NCI-H1105 treated with DMSO at 0.1 percent for 48 hours (cell line): Measurements from ENCODE around the gene UBE3B.
A peak's percentile ranks its signal among the peaks of the same experiment; 100 is the strongest.
"Not testable (repeated sequence)": the region's sequence is repeated elsewhere in the genome, so short reads cannot be mapped to it uniquely, and the experiment has no call there.

Source experiments
- DNase-seq: peaks from one replicate; lab custom pipeline; 2025; lab: John Stamatoyannopoulos, UW

The UBE3B gene, protein sequence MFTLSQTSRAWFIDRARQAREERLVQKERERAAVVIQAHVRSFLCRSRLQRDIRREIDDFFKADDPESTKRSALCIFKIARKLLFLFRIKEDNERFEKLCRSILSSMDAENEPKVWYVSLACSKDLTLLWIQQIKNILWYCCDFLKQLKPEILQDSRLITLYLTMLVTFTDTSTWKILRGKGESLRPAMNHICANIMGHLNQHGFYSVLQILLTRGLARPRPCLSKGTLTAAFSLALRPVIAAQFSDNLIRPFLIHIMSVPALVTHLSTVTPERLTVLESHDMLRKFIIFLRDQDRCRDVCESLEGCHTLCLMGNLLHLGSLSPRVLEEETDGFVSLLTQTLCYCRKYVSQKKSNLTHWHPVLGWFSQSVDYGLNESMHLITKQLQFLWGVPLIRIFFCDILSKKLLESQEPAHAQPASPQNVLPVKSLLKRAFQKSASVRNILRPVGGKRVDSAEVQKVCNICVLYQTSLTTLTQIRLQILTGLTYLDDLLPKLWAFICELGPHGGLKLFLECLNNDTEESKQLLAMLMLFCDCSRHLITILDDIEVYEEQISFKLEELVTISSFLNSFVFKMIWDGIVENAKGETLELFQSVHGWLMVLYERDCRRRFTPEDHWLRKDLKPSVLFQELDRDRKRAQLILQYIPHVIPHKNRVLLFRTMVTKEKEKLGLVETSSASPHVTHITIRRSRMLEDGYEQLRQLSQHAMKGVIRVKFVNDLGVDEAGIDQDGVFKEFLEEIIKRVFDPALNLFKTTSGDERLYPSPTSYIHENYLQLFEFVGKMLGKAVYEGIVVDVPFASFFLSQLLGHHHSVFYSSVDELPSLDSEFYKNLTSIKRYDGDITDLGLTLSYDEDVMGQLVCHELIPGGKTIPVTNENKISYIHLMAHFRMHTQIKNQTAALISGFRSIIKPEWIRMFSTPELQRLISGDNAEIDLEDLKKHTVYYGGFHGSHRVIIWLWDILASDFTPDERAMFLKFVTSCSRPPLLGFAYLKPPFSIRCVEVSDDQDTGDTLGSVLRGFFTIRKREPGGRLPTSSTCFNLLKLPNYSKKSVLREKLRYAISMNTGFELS

GRCh38 chr12:109477185-109477962 lies at the start of gene UBE3B, which contains the start of gene KCTD10:
TSS of gene UBE3B (plus strand) at chr12:109477634. CDS start at chr12:109483552, 5,918 bp downstream.
TSS of gene KCTD10 (minus strand) at chr12:109477300. CDS start at chr12:109477262, 38 bp downstream.
- peak; percentile 78 for DNase-seq

DNA sequence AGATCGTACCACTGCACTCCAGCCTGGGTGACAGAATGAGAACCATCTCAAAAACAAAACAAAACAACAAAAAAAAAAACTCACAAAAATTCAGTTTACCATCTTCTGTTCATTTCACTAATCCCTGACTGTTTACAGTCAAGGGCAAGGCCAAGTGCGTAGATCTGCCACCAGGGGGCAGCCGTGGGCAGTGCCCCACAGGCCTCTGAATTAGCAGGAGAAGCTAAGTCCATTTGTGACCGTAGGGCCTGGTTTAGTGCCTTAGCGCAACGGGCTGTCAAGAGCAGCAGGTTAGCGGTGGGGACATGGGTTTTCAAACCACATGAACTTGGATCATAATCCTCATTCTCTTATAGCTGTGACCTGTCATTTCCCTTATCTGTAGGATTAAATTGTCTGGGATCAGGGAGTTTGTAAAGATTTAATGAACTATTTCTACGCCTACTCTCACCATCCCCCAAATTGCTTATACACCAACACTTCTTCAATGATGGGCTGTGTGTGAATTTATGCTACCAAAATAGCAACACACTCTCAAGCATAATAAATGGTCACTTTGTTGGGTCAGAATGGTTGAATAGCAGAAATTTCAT lies 49.3 kb upstream of the UBE3B start:
- DNase-seq, result peak; percentile 74

GRCh38 chr12:109428804-109429203 lies 48.6 kb upstream of the UBE3B start:
- not testable (repeated sequence) for DNase-seq

- no peak for DNase-seq
These were observed 47.2 kb upstream of the UBE3B start for GRCh38 chr12:109430244-109430643.

DNA sequence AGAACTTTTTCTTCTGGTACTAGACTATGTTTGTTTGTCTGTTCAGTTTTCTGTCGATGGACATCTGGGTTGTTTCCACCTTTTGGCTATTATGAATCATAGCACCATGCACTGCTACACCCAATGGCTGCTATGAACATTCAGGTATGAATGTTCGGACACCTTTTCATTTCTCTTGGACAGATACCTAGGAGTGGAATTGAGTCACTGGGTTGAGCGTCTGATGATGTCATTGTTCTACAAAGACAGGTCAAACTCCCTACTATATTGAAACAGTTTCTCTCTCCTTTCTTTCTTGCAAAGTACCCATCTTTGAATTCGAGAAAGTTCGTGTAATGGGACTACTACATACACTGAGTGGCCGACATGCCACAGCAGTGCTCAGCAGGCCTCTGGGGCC lies 45.0 kb upstream of the UBE3B start:
- DNase-seq, result no peak

- DNase-seq, result peak; percentile 76
These were observed 44.6 kb upstream of the UBE3B start for GRCh38 chr12:109432842-109433304.

DNA sequence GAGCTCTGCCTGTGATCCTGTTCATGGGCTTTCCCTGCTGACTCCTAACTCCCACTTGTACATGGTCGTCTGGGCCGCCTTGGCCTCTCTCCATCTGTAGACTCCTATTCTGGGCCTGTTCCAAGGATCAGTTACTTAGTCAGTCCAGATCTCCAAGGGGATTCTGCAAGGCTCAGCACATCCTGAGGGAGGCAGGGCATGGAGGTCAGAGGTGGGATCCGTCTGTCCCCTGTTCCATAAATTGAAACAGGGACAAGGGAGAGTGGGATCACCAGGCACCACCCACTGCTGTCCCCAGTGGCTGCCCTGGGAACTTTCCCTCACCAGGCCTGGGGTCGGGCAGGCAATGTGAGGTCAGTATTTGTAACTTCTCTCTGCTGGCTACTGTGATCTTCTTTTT lies 43.8 kb upstream of the UBE3B start:
- no peak for DNase-seq

DNA sequence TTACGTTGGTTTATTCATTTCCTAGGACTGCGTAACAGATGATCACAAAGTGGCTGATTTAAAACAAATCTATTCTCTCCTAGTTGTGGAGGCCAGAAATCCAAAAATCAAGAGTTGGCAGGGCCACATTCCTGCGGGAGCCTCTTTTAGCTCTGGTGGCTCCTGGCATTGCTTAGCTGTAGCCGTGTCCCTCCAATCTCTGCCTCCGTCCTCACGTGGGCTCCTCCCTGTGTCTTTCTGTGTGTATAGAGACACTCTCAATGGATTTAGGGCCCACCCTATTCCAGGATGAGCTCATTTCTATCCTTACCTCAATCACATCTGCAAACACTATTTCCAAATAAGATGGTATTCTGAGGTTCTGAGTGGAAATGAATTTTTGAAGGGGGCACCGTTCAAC lies 42.9 kb upstream of the UBE3B start:
- DNase-seq, result no peak

DNA sequence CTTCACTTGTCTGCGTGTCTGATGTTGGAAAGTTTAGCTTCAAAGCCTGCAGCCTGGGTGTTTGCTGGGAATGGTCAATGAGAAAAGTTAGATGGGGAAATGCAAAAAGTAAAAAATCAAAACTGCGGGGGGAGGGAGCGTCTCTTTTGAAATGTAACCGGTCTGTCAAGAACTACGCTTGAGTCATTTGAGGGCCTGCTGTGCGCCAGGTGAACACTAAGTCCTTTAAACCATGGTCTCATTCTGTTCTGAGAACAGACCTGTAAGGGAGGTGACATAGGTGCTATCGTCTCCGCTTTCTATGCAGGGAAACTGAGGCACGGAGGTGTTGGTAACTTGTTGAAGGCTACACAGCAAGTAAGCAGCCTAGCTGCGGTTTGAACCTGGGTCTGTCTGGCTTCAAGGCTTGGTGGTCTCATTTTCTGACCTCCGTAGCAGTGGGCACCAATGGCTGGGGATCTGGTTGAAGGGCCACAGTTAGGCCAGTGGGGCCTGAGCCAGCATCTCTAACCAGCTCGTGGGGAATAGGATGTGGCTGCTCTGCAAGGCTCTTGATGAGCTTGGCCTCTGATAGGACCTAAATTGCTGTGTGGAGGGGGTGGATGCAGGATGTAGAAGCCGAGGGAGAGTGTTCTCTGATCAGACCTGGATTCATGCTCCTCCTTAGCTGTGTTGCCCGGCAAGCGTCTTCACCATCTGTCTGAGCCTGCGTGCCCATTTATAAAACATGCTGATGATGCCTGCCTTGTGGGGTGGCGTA lies 41.8 kb upstream of the UBE3B start:
- DNase-seq, result no peak

- DNase-seq, result no peak
These were observed 41.3 kb upstream of the UBE3B start for GRCh38 chr12:109436188-109436560.

DNA sequence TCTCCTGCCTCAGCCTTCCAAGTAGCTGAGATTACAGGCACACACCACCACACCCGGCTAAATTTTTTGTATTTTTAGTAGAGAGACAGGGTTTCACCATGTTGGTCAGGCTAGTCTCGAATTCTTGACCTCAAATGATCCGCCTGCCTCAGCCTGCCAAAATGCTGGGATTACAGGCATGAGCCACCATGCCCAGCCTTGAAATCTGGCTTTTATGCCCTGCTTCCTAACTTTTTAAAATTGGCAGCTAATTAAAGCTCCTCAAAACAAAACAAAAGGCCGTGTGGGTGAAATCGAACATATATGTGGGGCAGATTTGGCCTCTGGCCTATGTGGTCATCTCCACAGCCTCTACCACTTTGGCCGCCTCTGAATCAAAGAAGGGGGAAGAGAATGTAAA lies 38.3 kb upstream of the UBE3B start:
- DNase-seq, result no peak

- not testable (repeated sequence) for DNase-seq
These were observed 37.5 kb upstream of the UBE3B start for GRCh38 chr12:109439951-109440350.

DNA sequence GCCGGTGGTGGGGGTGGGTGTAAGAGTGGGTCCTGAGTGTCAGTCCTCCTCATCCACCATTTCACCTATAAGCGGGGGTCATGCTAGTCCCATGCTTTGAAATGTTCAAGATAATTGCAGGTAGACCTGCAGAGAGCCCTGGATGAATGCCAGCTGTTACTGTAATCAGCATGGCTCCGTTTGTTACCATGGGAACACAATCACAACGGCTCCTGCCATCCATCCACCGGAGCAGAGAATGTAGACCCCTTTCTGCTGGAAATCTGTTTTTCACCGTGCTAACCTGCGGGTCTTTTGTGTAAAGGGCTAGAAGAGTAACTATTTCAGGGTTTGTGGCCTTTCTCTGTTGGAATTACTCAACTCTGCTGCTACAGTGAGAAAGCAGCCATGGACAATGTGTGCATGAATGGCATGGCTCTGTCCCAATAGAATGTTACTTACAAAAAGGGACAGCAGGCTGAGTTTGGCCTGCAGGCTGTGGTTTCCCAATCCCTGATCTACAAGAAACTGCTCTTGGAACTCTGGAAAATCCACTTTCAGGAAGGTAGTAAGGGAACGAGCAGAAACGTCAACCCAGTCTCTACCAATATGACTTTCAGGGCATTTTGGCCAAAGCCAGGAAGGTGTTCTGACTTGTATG lies 36.5 kb upstream of the UBE3B start:
- peak; percentile 93 for DNase-seq

GRCh38 chr12:109443794-109444193 lies 33.6 kb upstream of the UBE3B start:
- peak; percentile 42 for DNase-seq

DNA sequence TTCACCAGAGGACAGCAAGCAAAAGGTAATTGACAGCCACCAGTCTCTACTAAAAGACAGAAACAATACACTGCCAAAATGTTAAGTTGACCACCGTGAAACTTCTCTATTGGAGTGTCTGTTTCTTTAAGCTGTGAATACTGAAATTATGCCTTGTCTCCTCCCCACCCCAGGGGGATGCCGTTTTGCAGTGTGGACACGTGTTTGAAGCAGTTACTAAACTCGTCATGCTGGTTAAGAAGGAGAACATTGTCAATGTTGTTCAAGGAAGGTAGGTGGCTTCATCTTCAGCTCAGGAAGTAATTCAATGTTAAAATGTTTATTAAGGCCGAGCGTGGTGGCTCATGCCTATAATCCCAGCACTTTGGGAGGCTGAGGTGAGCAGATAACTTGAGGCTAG lies 33.2 kb upstream of the UBE3B start:
- DNase-seq, result no peak

GRCh38 chr12:109445191-109445609 lies 32.2 kb upstream of the UBE3B start:
- DNase-seq, result no peak

DNA sequence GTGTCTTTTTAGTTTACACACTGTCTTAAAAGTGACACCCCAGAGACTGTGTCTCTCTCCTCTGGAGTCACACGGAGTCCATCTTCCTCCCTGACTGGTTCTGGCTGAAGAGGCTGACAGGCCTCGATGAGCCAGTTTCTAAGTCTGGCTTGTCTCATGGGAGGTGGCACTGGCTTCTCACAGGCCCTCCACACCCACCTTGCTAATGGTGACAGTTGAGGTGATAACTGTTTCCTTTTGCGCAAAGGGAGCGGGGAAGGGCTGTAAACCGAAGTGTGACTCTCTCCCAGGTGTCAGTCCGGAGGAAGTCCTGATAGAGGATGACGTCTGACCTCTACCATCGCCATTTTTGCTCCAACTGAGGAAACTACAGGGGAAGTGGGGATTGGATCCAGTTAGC lies 30.6 kb upstream of the UBE3B start:
- no peak for DNase-seq

DNA sequence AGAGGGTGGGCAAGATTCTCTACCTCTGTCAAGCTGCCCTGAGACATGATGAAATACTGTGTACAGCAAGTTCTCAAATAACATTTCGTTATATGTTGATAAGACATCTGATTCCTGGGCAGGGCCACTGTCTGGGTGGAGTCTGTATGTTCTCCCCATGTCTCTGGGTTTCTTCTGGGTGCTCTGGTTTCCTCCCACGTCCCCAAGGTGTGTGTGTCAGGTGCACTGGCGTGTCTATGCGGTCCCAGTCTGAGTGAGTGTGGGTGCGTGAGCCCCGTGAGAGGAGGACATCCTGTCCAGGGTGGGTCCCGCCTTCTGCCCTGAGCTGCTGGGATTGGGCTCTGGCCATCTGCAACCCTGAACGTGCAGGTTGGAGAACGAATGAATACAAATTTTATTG lies 30.0 kb upstream of the UBE3B start:
- no peak for DNase-seq

- no peak for DNase-seq
These were observed 29.2 kb upstream of the UBE3B start for GRCh38 chr12:109448272-109448671.
